Ammon's horn (tissue), 1 donor: ENCODE results near the gene TCEA3.

Experiments
- DNase-seq: peaks from one replicate; pipeline ENCODE4 v3.0.0-alpha.2; 2016; ENCODE audit warnings: low spot score

The TCEA3 gene

DNA sequence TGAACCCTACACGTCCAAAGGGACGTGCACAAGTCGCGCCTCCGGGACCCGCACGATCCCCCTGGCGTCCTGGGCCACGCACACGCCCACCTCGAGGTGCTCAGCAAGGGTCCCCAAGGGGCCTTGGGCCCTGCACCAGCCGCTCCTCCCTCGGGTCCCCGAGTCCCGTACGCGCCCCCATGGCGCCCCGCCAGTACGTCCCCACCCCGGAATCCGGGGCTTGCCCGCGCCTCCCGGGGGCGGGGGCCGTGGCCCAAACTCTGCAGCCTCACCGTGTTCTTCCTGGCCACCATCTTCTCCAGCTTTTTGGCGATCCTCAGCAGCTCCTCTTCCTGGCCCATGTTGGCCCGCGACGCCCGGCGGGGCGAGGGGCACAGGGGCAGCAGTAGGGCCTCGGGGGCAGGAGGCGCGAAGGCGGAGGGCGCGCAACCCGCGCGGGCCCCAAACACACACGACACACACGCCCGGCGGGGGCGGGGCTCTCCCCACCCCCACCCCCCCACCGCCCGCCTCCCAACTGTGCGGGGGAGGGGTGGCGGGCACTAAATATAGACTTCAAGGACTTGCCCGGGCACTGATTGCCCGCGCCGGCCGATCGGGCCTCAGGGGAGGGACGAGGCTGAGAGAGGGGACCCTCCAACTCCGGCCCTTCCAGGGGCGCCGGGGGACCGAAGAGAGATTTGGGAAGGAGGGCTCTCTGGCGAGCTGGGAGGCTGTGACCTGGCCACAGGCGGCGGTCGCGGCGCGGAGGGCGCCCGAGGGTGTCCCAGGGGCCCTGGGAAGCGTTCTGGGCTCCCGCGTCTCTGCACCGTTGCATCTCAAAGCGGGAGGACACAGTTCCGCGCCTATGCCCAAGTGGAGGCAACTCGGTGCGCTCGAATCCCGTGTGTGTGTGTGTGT is at the start of gene TCEA3:
TSS of gene TCEA3 (minus strand) at position 456 of the 900 bp plus-strand sequence. CDS start at position 341, 115 bp downstream.
- no peak for DNase-seq

DNA sequence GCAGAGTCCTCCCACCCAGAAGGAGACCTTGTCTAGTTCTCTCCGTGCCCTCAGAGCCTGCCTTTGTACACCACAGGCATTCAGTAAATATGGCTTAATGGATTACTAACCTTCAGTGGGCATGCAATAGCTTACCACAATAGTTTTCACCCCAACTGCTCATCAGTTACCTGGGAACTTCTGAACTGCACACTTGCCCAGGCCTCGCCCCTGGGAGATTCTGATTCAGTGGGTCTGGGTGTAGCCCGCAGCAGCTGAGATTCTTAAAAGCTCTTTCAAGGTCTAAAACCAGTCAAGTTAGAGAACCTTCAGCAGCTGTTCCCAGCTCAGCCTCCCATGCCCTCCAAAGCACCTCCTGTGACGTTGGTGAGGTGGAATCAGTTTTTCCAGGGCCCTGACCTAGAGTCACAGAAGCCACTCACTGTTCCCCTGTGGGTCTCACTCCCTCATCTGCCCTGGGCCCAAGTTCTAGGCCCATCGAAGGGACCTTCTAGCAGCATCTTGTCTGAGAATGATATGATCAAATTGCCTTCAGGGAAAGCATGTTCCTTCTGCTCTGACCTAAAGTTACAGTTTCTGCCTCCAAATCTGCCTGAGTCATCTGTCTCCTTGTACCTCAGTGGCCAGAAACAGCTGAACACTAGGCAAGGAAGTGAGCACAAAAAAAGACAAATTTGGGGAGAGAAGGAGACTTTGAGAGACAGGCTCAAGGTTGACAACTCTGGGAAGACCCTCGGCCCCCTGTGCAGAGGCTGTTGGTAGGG is 48.7 kb upstream of the TCEA3 start:
- no peak for DNase-seq

DNA sequence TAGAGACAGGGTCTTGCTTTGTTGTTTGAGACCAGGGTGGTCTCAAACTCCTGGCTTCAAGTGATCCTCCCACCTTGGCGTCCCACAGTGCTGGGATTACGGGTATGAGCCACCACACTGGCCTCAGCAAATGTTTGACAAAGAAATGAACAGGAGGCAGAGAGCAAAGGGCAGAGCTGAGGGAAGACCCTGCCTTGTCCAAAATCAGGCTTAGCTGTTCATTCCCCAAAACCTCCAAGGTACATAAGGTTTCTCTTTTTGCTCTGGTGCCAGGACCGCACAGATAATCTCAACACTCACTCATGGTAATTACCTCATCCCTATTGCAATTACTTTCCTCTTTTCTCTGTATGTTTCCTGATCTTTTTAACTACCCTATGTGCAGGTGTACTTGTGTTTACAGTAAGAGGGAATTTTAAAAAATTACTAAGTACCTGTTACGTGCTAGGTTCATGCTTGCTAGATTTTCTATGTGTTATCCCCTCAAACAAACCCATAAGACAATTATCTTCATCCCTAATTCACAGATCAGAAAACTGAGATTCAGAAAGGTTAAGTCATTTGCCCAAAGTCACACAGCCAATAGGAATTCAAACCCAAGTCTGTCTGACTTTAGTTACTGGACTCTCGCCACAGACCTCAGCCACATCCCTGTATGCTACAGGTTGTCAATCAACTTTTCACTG is 47.9 kb upstream of the TCEA3 start:
- no peak for DNase-seq

DNA sequence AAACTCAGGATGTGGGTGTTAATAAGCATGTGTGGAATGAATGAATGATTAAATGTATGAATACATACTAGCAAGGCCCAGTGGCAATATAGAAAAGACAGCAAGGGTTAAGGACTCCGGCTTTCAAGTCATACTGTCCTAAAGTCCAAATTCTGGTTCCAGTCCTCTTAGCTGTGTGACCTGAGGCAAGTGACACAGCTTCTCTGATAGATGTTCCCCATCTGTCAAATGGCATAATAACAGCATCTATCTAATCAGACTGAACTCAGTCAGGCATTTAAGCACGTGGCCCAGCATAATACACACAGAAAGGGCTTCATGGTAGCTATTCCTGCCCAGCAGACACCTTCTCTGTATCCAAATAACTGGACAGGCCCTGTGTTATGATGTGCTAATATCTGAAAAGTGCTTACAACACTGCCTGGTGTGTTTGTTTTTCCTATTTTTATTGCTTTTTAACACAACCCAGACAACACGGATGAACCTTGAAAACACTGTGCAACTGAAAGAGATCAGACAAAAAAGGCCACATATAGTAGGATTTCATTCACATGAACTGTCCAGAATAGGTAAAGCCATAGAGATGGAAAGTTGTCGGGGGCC is 47.0 kb upstream of the TCEA3 start:
- DNase-seq, result no peak

DNA sequence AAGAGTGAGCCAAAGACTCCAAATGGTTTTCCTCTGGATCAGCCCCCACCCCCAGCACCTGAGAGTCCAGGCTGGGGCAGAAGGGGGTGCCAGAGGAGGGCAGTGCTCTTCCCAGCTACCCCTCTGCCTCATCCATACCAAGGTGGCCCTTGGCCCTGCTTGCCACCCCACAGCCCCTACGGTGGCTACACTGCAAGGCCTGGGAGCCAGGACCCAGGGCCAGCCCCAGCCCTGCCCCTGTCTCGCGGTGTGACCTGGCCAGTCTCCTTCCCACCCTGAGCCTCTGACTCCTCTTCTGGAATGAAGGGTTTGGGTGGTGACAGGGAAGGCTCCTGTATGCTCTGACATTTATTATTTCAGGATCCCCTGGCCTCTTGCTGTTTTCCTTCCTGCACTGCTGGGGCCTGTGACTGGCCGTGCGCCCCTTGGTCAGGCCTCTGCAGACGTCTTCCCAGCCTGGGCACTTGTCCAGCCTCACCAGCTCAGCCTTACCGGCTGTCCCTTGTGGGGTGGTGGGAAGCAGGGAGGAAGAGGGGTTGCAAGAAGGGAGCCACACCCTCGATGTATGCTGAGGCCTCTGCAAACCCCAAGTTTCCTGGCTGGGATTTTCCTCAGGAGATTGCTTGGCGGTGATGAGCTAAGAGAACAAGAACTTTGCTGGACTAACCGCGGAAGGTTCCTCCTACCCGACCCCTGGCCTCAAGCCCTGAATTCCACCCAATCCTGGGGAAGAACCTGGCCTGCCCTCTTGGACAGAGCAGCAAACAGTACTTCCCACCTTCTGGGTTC is 45.9 kb upstream of the TCEA3 start:
- peak; percentile 14 for DNase-seq

DNA sequence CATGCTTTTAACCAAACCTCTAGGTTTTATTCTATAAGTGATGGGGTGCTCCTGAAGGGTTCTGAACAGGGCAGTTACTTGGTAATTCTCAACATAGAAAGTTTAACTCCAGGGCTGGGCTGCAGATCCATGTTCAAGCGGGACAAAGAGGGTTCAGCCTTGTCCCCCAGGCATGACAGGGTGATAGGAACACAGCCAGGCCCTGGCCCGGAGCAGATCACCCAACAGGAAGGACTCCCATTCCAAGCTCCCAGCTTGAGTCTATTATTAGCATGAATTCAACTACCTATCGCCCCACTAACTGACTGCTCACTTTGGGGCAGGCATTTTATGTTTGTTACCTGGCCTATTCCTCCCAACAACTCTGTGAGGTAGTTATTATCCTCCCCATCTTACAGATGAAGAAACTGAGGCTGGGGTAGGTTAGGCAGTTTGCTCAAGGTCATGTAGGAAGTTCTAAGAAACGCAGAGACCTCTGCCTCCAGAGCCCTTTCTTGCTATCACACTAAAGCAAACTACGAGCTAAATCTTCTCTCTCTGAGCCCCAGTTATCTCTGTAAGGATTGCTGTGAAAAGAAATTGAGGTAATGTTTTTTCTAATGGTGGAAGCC is 44.9 kb upstream of the TCEA3 start:
- no peak for DNase-seq

DNA sequence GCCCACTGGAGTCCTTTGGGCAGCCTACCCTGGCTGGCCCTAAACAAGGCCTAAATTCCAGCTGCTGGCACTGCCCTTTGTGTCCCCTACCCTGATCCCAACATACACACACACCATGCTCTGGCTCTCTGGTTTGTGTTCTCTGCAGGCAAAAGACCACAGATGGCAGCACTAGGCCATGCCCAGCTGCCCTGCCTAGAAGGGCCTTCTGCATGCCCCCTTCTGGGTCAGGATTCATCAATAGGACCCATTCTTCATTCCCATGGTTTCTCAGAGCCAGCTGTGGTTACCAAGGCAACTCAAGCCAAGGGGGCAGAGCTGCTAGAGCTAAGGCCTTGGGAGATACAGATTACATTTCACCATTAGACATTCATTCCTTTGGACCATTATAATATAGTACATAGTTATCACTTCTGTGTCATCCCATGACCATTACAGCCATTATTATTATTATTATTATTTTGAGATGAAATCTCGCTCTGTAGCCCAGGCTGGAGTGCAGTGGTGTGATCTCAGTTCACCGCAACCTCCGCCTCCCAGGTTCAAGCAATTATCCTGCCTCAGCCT is 42.0 kb upstream of the TCEA3 start:
- peak; percentile 91 for DNase-seq

DNA sequence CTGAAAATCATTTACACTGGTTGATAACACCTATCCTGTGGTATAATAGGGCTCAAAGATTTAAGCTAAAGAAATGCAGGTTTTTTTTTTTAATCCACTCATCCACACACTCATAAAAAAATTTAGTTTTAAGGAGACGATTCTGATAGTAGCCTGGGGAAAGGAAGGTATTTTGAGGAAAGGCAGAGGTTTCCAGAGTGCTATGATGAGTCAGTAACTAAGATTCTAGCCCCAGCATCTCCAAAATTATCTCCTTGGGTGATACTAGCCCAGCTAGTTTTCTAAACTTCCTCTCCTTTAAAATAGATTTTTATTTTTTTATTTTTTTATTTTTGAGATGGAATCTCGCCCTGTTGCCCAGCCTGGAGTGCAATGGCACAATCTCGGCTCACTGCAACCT is 38.7 kb upstream of the TCEA3 start:
- DNase-seq, result no peak

DNA sequence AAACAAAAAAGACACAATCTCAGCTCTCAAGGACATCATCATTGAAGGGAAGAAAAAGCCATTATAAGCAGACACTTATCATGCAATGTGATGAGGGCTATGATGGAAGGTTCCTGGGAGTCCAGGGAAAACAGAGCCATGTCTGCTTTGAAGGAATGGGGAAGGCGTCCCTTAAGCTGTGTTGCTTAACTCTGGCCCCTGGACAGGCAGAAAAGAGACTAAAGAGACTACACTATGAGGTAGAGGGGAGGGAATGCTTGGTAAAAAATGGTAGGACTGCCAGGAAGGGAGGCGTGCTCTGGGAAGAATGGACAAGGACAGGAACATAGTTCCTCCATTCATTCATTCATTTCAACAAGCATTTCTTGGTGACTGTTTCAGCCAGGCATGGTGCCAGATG is 38.2 kb upstream of the TCEA3 start:
- no peak for DNase-seq

DNA sequence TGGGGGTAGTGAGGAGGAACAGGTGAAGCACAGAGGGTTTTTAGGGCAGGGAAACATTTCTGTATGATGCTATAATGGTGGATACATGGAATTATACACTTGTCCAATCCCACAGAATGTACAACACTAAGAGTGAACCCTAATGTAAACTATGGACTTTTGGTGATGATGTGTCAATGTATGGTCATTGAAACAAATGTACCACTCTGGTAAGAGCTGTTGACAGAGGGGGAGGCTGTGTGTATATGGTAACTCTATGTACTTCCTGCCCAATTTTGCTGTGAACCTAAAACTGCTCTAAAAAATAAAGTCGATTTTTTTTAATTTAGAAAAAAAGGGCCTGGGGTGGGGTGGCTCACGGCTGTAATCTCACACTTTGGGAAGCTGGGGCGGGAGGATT is 36.5 kb upstream of the TCEA3 start:
- no peak for DNase-seq

DNA sequence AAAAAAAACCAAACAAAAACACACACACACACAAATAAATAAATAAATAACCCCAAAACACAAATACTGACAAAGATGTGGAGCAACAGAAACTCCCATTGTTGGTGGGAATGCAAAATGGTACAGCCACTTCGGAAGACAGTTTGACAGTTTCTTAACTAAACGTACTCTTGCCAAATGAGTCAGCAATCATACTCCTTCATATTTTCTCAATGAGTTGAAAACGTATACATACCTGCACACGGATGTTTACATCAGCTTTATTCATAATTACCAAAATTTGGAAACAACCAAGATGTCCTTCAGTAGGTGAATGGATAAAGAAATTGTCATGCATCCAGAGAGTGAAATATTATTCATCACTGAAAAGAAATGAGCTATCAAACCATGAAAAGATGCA is 36.0 kb upstream of the TCEA3 start:
- no peak for DNase-seq

DNA sequence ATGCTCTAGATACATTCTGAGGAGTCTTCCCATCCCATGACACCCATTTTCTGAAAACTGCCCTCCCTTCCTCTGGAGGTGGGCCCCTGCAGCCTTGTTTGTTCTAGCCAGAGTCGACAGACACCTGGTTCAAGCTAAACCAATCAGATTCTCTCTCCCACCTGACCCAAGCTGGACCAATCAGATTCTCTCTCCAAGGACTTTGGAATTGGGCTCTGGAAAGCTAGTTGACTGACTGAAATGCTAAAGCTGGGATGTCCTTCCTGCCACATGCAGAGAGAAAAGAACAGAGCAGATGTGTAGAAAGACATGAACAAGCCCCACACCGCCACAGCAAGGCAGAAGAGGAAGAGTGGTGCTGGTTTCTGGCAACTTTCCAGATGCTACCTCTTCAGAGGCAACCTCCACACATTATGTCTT is 34.8 kb upstream of the TCEA3 start:
- DNase-seq, result no peak

DNA sequence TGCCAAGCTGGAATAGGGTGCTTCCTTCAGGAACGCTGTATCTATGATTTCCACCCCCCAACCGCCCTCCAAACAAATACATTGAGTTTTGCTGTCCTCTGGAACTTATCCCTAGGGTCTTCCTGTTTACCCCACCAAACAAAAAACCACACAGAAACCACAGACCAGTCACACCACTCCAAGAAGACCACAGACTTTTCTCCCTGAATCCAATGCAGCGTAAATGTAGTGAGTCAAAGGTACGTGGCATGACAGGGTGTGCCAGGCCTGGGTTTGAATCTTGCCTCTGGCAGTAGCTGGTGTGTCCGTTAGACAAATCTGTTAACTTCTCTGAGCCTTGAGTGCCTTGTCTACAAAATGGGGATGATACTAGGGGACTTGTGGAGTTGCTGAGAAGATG is 31.7 kb upstream of the TCEA3 start:
- DNase-seq, result no peak

DNA sequence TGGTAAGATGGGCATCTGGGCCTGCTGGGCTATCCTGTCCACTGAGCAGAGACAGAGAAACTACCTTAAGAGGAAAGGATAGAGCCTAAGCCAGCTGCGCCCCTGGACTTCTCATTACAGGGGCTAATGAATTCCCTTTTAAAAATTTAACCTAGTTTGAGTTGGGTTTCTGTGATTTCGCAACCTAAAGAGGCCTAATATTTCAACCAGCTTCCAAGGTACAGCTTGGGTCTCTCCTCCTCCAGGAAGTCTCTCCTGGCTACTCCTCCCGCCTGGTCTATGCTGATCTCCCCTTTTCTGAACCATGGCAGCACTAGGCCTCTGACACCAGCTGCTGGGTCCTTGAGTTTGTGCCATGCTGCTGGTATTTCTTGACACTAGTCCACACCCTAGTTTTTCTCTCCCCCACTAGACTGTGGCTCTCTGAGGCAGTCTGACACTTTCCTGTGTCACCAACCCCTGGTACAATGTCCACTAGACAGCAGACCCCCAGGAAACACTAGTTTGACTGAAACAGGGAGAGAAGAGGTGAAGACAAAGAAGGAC is 29.0 kb upstream of the TCEA3 start:
- no peak for DNase-seq

DNA sequence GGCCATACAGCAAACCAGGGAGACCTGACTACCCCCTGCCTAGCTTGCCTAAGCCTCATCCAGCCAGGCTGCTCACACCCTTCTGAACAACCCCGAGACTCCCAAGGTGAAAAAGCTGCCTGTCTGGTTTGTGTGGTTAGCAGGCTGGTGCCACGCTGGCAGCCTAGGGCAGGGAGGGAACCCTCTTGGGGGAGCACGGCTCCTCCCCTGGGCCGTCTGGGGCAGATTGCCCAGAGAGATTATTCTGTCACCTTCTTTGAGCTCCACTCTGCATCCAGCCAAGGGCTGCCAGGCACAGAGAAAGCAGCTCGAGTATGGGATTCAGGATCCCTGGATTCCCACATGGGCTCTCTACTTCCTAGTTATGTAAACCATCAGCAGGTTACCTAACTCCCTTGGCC is 27.5 kb upstream of the TCEA3 start:
- no peak for DNase-seq

DNA sequence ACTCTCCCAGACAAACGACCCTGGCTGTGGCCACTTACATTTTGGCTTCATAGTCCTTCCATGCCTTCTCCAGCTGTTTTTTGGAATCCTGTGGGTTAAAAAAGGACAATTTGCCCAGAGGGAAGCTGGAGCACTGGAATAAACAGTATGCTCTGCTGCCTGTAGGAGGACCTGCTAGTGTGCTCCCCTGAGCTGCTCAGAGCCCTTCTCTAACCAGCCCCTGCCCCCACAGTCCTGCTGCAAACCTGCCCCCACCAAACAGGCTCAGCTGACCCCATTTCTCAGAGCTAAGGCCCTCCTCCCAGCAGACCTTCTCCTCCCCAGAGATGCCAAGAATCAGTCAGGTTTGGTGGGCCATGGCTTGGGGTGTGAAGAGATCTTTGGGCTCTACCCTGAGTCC is 26.9 kb upstream of the TCEA3 start:
- DNase-seq, result no peak

DNA sequence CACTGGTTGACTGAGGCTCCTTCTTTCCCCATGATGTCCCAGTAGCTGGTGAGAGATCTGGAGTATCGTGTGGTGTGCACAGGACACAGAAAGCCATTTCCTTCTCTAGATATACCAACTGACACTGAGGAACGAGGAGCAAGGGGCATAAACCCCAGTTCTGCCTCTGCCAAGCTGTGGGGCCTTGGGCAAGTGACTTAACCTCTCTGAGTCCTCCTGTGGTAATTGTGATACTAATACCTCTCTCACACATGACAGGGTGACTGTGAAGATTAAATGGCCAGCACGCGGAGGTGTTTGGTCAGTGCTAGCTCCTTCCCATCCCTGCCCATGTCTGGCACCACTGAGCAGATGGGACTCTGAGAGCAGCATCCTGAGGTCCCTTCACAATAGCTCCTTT is 26.3 kb upstream of the TCEA3 start:
- no peak for DNase-seq

DNA sequence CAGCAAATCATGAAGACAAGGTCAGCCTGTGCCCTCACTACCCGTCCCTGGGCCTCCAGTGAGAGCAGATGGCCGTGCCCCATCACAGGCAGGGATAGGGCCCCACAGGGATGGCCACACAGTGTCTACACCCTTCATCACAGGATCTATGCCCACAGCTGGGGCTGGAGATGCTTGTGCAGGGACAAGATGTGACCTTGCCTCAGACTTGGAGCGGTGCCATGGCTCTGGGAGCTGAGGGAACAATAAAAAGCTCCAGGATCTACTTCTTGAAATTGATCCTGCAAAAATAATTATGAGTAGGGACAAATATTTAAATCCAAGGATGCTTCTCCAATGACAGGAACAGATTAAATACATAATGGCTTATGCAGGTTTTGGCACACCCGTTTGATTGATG is 25.4 kb upstream of the TCEA3 start:
- peak; percentile 13 for DNase-seq

DNA sequence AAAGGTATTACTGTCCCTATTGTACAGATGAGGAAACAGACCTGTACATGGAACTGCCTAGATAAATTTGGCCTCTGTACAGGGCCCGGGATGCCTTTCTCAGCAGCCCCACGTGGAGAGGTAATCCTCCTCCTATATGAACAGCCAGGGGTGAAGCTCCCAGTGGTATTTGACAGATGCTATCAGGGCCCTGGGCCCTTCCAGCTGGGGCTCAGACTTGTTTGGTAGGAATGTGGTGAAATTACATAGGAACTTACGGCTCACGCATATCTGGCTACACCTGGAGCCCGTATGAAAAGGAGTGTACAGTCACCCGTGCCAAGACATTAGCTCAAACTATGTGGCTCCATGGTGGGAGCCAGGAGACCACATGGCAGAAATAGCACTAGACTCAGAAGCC is 24.8 kb upstream of the TCEA3 start:
- DNase-seq, result no peak

DNA sequence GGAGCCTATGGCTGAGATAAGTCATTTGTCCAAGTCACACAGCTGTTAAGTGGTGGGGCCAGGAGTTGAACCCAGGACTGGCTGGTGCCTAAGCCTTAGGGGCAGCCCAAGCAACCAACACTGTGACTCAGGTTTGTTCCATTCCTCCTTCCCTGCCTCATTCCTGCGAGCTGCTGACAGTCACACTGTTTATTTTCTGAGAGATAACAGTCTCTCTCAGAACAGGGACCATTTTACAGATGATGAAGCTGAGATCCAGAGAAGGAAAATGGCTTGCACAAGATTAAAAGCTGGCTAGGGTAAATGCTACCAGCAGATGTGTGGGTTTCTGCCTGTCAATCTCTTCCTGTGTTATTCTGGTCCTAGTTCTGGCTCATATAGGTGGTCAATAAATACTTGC is 24.3 kb upstream of the TCEA3 start:
- DNase-seq, result no peak
